Measurements from ENCODE around the gene CBLB. TPM values are rescaled to one million over a fixed set of nuclear protein-coding genes. Genes with fewer than 3 reads are reported as not detected.
A peak's percentile ranks its signal among the peaks of the same experiment; 100 is the strongest.

CBLB gene
- total RNA-seq, 1 experiment from 2014 or later: 23.9 TPM

GRCh38 chr3:105813710-105814109 is 55.1 kb downstream of the CBLB start:
- ChIA-PET POLR2A (ENCODE audit: unreplicated experiment) (no interaction called here), CTCF (no interaction called here)
- no peak overlapping the region for H3K9ac ChIP-seq (ENCODE audit: low read length)
- H3K4me3 ChIP-seq (ENCODE audit: low read length): no peak overlapping the region
- H3K36me3 ChIP-seq (ENCODE audit: low read depth, low read length): no peaks in the 10 kb centered on the region
- H3K4me1 ChIP-seq (ENCODE audit: insufficient read depth, low read length): peaks cover 38% of the 10 kb centered on the region
- H3F3A ChIP-seq (ENCODE audit: low read length, unreplicated experiment): peaks cover 5% of the 10 kb centered on the region
- H3K27ac ChIP-seq (ENCODE audit: low read length): no peak overlapping the region
- H2AFZ ChIP-seq (ENCODE audit: low read length): no peak overlapping the region
- intact Hi-C loops (cut with micrococcal nuclease): no loop called here
- TF ChIP-seq EZH2phosphoT487 (IDR thresholded peaks at IDR 0.05; ENCODE audit: borderline replicate concordance, low read length) (no peak), CTCF (conservative IDR thresholded peaks at IDR 0.05; ENCODE audit: low read depth, low read length) (no peak), EZH2 (IDR thresholded peaks at IDR 0.05; ENCODE audit: low read length, unreplicated experiment) (no peak)
- no peaks in the 10 kb centered on the region for H4K20me1 ChIP-seq (ENCODE audit: low read length)
- DNase-seq (no peak), ATAC-seq (no peak)
- no TSS peak for BruUV-seq (replicated peaks)
- H3K27me3 ChIP-seq (ENCODE audit: low read length): no peaks in the 10 kb centered on the region
- H3K9me3 ChIP-seq (ENCODE audit: low read length): no peaks in the 10 kb centered on the region
- peaks cover 8% of the 10 kb centered on the region; the same call in 1 of the 2 replicates for H3K79me2 ChIP-seq (ENCODE audit: low read length)
- H3K4me2 ChIP-seq (ENCODE audit: low read length): no peak overlapping the region
- H3K9me2 ChIP-seq (replicated peaks; ENCODE audit: low read length): no peaks in the 10 kb centered on the region

DNA sequence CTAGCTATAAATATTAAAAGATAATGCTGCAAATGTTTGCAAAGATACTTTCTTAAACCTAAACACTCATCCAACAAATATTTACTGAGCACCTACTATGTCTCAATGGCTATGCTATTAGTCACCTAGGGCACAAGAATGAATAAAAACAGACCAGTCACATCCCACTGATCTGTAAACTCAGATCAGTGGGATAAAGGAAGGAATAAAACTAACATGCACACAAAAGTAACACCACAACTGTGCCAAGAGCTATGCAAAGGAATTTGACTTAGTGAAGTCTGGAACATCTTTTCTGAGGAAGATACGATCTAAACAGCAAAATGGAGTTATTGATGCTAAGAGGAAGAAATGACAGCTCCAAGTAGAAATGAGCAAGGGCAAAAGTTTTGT is 56.6 kb downstream of the CBLB start:
- Histone ChIP-seq H3K79me2 (ENCODE audit: low read length) (peaks cover 11% of the 10 kb centered on the region), H3K4me2 (ENCODE audit: low read length) (peak overlapping the region; percentile 38; the same call in 1 of the 2 replicates), H3K9me2 (replicated peaks; ENCODE audit: low read length) (no peaks in the 10 kb centered on the region), H4K20me1 (ENCODE audit: low read length) (no peaks in the 10 kb centered on the region), H3K9me3 (ENCODE audit: low read length) (no peaks in the 10 kb centered on the region), H3K27ac (ENCODE audit: low read length) (peak overlapping the region; percentile 61), H3K9ac (ENCODE audit: low read length) (no peak overlapping the region), H3K27me3 (ENCODE audit: low read length) (no peaks in the 10 kb centered on the region), H3K4me1 (ENCODE audit: insufficient read depth, low read length) (peaks cover 44% of the 10 kb centered on the region), H3K36me3 (ENCODE audit: low read depth, low read length) (no peaks in the 10 kb centered on the region), H3K4me3 (ENCODE audit: low read length) (no peak overlapping the region), H2AFZ (ENCODE audit: low read length) (no peak overlapping the region), H3F3A (ENCODE audit: low read length, unreplicated experiment) (peaks cover 5% of the 10 kb centered on the region)
- POLR2A ChIA-PET (ENCODE audit: unreplicated experiment): interaction anchor here (0.5 to 0.7 kb wide), 4 partner anchors 22 to 284 kb away, joined by 3 to 8 read pairs (median 4); no protein-coding TSS in a partner anchor
- ATAC-seq: peak; percentile 90
- no peak for TF ChIP-seq CTCF (conservative IDR thresholded peaks at IDR 0.05; ENCODE audit: low read depth, low read length)
- TF ChIP-seq EZH2 (IDR thresholded peaks at IDR 0.05; ENCODE audit: low read length, unreplicated experiment): no peak
- TF ChIP-seq EZH2phosphoT487 (IDR thresholded peaks at IDR 0.05; ENCODE audit: borderline replicate concordance, low read length): no peak
- CTCF ChIA-PET: no interaction called here
- intact Hi-C loops (cut with micrococcal nuclease): no loop called here
- BruUV-seq (replicated peaks): no TSS peak
- peak; percentile 90 for DNase-seq

- Histone ChIP-seq H3F3A (ENCODE audit: low read length, unreplicated experiment) (peaks cover 5% of the 10 kb centered on the region), H4K20me1 (ENCODE audit: low read length) (no peaks in the 10 kb centered on the region), H3K79me2 (ENCODE audit: low read length) (peaks cover 11% of the 10 kb centered on the region), H3K4me1 (ENCODE audit: insufficient read depth, low read length) (peaks cover 49% of the 10 kb centered on the region), H3K9me2 (replicated peaks; ENCODE audit: low read length) (no peaks in the 10 kb centered on the region), H3K4me3 (ENCODE audit: low read length) (no peak overlapping the region), H2AFZ (ENCODE audit: low read length) (no peak overlapping the region), H3K27me3 (ENCODE audit: low read length) (no peaks in the 10 kb centered on the region), H3K4me2 (ENCODE audit: low read length) (no peak overlapping the region), H3K9me3 (ENCODE audit: low read length) (no peaks in the 10 kb centered on the region), H3K9ac (ENCODE audit: low read length) (no peak overlapping the region), H3K27ac (ENCODE audit: low read length) (peak overlapping the region; percentile 42), H3K36me3 (ENCODE audit: low read depth, low read length) (no peaks in the 10 kb centered on the region)
- ATAC-seq: no peak
- DNase-seq: no peak
- intact Hi-C loops (cut with micrococcal nuclease): no loop called here
- CTCF ChIA-PET: no interaction called here
- TF ChIP-seq EZH2 (IDR thresholded peaks at IDR 0.05; ENCODE audit: low read length, unreplicated experiment) (no peak), EZH2phosphoT487 (IDR thresholded peaks at IDR 0.05; ENCODE audit: borderline replicate concordance, low read length) (no peak), CTCF (conservative IDR thresholded peaks at IDR 0.05; ENCODE audit: low read depth, low read length) (no peak)
- no TSS peak for BruUV-seq (replicated peaks)
- POLR2A ChIA-PET (ENCODE audit: unreplicated experiment): interaction anchor here (0.6 kb wide), 2 partner anchors 23 to 284 kb away, joined by 4 to 5 read pairs; no protein-coding TSS in a partner anchor
Observed at GRCh38 chr3:105811518-105812193, 57.2 kb downstream of the CBLB start.

All from PC-3 (cell line).